Liver (tissue), 9 donors: ENCODE data around the gene COL15A1. TPM values are rescaled to one million over a fixed set of nuclear protein-coding genes. Genes with fewer than 3 reads are reported as not detected.
"Not testable (repeated sequence)": the region's sequence is repeated elsewhere in the genome, so short reads cannot be mapped to it uniquely, and the experiment has no call there.

Source experiments
- DNase-seq: peaks from one replicate; pipeline ENCODE4 v3.0.0-alpha.2; 2017; ENCODE audit warnings: low spot score
- H3K27ac ChIP-seq, 2 donors: one replicate each; pipeline ENCODE4 v1.7.0; 2013; ENCODE audit warnings: inconsistent platforms in 2 of 2, low read length in 2 of 2, control low read depth in 1 of 2, low read depth in 1 of 2, mild to moderate bottlenecking in 1 of 2
- H3K27me3 ChIP-seq, 4 donors: one replicate each; pipeline versions ENCODE4 v1.6.1 to v1.7.0; 2013; ENCODE audit warnings: low read length in 3 of 4, inconsistent platforms in 1 of 4, mild to moderate bottlenecking in 1 of 4, moderate library complexity in 1 of 4; ENCODE audit not compliant: control insufficient read depth in 4 of 4, insufficient read depth in 4 of 4
- H3K36me3 ChIP-seq, 4 donors: one replicate each; pipeline versions ENCODE4 v1.6.1 to v1.7.0; 2013; ENCODE audit warnings: low read length in 3 of 4, mild to moderate bottlenecking in 3 of 4, low read depth in 1 of 4, moderate library complexity in 1 of 4; ENCODE audit not compliant: control insufficient read depth in 4 of 4, insufficient read depth in 3 of 4
- H3K4me1 ChIP-seq, 4 donors: one replicate each; pipeline versions ENCODE4 v1.6.1 to v1.7.0; 2013; ENCODE audit warnings: low read length in 3 of 4, mild to moderate bottlenecking in 3 of 4, moderate library complexity in 1 of 4; ENCODE audit not compliant: control insufficient read depth in 4 of 4, insufficient read depth in 4 of 4
- H3K4me3 ChIP-seq, 3 donors: one replicate each; pipeline versions ENCODE4 v1.6.1 to v1.7.0; 2013; ENCODE audit warnings: low read length in 3 of 3, control low read depth in 1 of 3, low read depth in 1 of 3, mild to moderate bottlenecking in 1 of 3
- H3K9ac ChIP-seq, 2 donors: one replicate each; pipeline ENCODE4 v1.7.0; 2013; ENCODE audit warnings: low read length in 2 of 2, mild to moderate bottlenecking in 2 of 2, moderate library complexity in 2 of 2, control low read depth in 1 of 2, low read depth in 1 of 2
- H3K9me3 ChIP-seq, 4 donors: one replicate each; pipeline versions ENCODE4 v1.6.1 to v1.7.0; 2013; ENCODE audit warnings: low read length in 3 of 4; ENCODE audit not compliant: control insufficient read depth in 4 of 4
- CTCF ChIP-seq: fragments of 150-350 bp; IDR thresholded peaks from 2 replicates; pipeline ENCODE4 v1.5.1; 2017; ENCODE audit warnings: improper control_type of control experiment, low read depth, low read length; ENCODE audit not compliant: missing input control
- EGR1 ChIP-seq, 2 donors: IDR thresholded peaks; 2 replicates each; pipeline ENCODE4 v1.6.1; 2016 to 2018; ENCODE audit warnings: antibody characterized with exemption in 2 of 2, low read depth in 2 of 2
- FOXA2 ChIP-seq: IDR thresholded peaks from 2 replicates; pipeline ENCODE4 v1.6.1; 2016; ENCODE audit warnings: antibody characterized with exemption
- GABPA ChIP-seq, 2 donors: IDR thresholded peaks in 1 of 2; conservative IDR thresholded peaks in 1 of 2; 2 replicates each; pipeline ENCODE4 v1.6.1; 2016; ENCODE audit warnings: antibody characterized with exemption in 2 of 2, mild to moderate bottlenecking in 1 of 2, moderate library complexity in 1 of 2
- HNF4A ChIP-seq, 2 donors: conservative IDR thresholded peaks; 2 replicates each; pipeline ENCODE4 v1.6.1; 2016; ENCODE audit warnings: antibody characterized with exemption in 2 of 2, mild to moderate bottlenecking in 2 of 2
- HNF4G ChIP-seq: IDR thresholded peaks from 2 replicates; pipeline ENCODE4 v1.6.1; 2016; ENCODE audit warnings: antibody characterized with exemption
- JUND ChIP-seq, 2 donors: IDR thresholded peaks; 2 replicates each; pipeline ENCODE4 v1.6.1; 2016; ENCODE audit warnings: antibody characterized with exemption in 2 of 2
- MAX ChIP-seq: IDR thresholded peaks from 2 replicates; pipeline ENCODE4 v1.6.1; 2016; ENCODE audit warnings: antibody characterized with exemption
- NR2F2 ChIP-seq: IDR thresholded peaks from 2 replicates; pipeline ENCODE4 v1.6.1; 2016; ENCODE audit warnings: antibody characterized with exemption
- RAD21 ChIP-seq, 2 donors: IDR thresholded peaks; 2 replicates each; pipeline ENCODE4 v1.6.1; 2016; ENCODE audit warnings: antibody characterized with exemption in 2 of 2, mild to moderate bottlenecking in 2 of 2
- REST ChIP-seq: IDR thresholded peaks from 2 replicates; pipeline ENCODE4 v1.6.1; 2016; ENCODE audit warnings: antibody characterized with exemption, mild to moderate bottlenecking
- RXRA ChIP-seq, 2 donors: IDR thresholded peaks; 2 replicates each; pipeline ENCODE4 v1.6.1; 2017 to 2018; ENCODE audit warnings: antibody characterized with exemption in 2 of 2, mild to moderate bottlenecking in 1 of 2
- SP1 ChIP-seq: IDR thresholded peaks from 2 replicates; pipeline ENCODE4 v1.6.1; 2018; ENCODE audit warnings: antibody characterized with exemption, mild to moderate bottlenecking
- TAF1 ChIP-seq: conservative IDR thresholded peaks from 2 replicates; pipeline ENCODE4 v1.6.1; 2016; ENCODE audit warnings: antibody characterized with exemption, mild to moderate bottlenecking
- ZBTB33 ChIP-seq: IDR thresholded peaks from 2 replicates; pipeline ENCODE4 v1.6.1; 2016; ENCODE audit warnings: antibody characterized with exemption
- WGBS: extraction: QIAGEN DNeasy Blood & Tissue Kit; methylation state at CpG from one replicate; pipeline ENCODE4 v1.1.7; 2013; 5-methylcytosine and 5-hydroxymethylcytosine counted together
- polyA plus RNA-seq, 2 donors: library from polyadenylated mRNA; stranded (reverse) in 1 of 2; unstranded in 1 of 2; fragments of 200-250 nt in 1 of 2; fragments of >200 nt in 1 of 2; fragmentation: Nextera tagmentation in 1 of 2; extraction: Ambion mirVana in 1 of 2; gene quantifications; one replicate each; pipeline versions ENCODE4 v1.2.1 to v1.2.3, GENCODE V29; 2013 to 2015
- total RNA-seq, 2 donors: library from RNA; depleted of rRNA; stranded (reverse); fragments of >200 nt; gene quantifications; one replicate each; pipeline ENCODE4 v1.2.3, GENCODE V29; 2014
- TF ChIP-seq, protein P1 (sequence below): IDR thresholded peaks from 2 replicates; pipeline ENCODE4 v1.6.1; 2016; ENCODE audit warnings: antibody characterized with exemption
- donor health status: healthy.
- donor health status: healthy.
- donor health status: healthy.
- donor health status: healthy.
- donor health status: healthy.

The COL15A1 gene
- total and polyA plus RNA-seq, 4 donors: 0.10 to 0.42 (median 0.24) TPM

- Histone ChIP-seq H3K9ac (no peak overlapping the region), H3K9me3 (no peaks in the 10 kb centered on the region), H3K4me1 (no peaks in the 10 kb centered on the region), H3K36me3 (no peaks in the 10 kb centered on the region), H3K27me3 (no peaks in the 10 kb centered on the region), H3K27ac (no peak overlapping the region), H3K4me3 (no peak overlapping the region)
- no peak for DNase-seq
- WGBS: 84% methylated on average over 1 of the region's 1 CpG
- no peak for TF ChIP-seq HNF4G
- no peak for TF ChIP-seq REST
- TF ChIP-seq RXRA (IDR thresholded peaks at IDR 0.05): no peak
- TF ChIP-seq FOXA2: no peak
- TF ChIP-seq HNF4A (conservative IDR thresholded peaks at IDR 0.05): no peak
- no peak for TF ChIP-seq NR2F2
- no peak for TF ChIP-seq CTCF
- TF ChIP-seq, protein P1, sequence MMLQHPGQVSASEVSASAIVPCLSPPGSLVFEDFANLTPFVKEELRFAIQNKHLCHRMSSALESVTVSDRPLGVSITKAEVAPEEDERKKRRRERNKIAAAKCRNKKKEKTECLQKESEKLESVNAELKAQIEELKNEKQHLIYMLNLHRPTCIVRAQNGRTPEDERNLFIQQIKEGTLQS: no peak
- no peak for TF ChIP-seq ZBTB33
- no peak for TF ChIP-seq MAX
- TF ChIP-seq SP1: no peak
- no peak for TF ChIP-seq GABPA (IDR thresholded peaks at IDR 0.05 in 1 of 2, conservative IDR thresholded peaks at IDR 0.05 in 1 of 2)
- no peak for TF ChIP-seq EGR1 (IDR thresholded peaks at IDR 0.05; ENCODE audit: low read depth in 2 of 2)
- no peak for TF ChIP-seq TAF1
- TF ChIP-seq JUND (IDR thresholded peaks at IDR 0.05): no peak
- TF ChIP-seq RAD21 (IDR thresholded peaks at IDR 0.05): no peak
These were observed 33.8 kb upstream of the COL15A1 start for GRCh38 chr9:98909935-98910334.

DNA sequence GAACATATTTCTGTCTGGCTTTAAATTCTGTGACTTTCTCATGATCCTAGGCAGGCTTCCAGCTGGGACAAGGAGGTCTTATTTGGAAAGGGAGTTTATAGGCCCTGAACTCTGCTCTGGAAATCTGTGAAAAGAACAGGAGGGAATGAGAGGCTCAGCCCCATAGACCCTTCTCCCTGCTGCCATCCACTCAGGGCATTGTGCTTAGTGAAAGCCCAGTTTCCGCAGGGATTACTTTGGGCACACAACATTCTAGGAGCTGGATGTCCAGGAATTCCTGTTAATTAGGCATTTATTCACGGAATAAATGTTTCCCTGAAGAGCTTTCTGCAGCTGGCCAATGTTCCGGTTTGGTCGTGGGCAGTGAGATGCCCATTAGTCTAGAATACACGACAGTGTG, 32.7 kb upstream of the COL15A1 start:
- H3K27ac ChIP-seq: no peak overlapping the region
- 90% methylated on average over 5 of the region's 5 CpGs for WGBS
- no peak for TF ChIP-seq FOXA2
- TF ChIP-seq HNF4A (conservative IDR thresholded peaks at IDR 0.05): no peak
- no peak for TF ChIP-seq TAF1
- TF ChIP-seq SP1: no peak
- no peak for TF ChIP-seq REST
- TF ChIP-seq JUND (IDR thresholded peaks at IDR 0.05): no peak
- TF ChIP-seq, protein P1: no peak
- no peak for TF ChIP-seq NR2F2
- TF ChIP-seq MAX: no peak
- no peak for TF ChIP-seq RXRA (IDR thresholded peaks at IDR 0.05)

GRCh38 chr9:98911738-98912137, 32.0 kb upstream of the COL15A1 start:
- not testable (repeated sequence) for H3K27me3 ChIP-seq, H3K27ac ChIP-seq, H3K36me3 ChIP-seq, H3K4me3 ChIP-seq, H3K9me3 ChIP-seq, DNase-seq, H3K4me1 ChIP-seq, H3K9ac ChIP-seq
- WGBS: 87% methylated on average over 6 of the region's 6 CpGs

More for the DNA sequence above, 32.7 kb upstream of the COL15A1 start:
- Histone ChIP-seq H3K4me3 (no peak overlapping the region), H3K4me1 (no peaks in the 10 kb centered on the region), H3K27me3 (peaks cover 0 to 2% (median 0%) of the 10 kb centered on the region in 4 donors), H3K9ac (no peak overlapping the region), H3K9me3 (no peaks in the 10 kb centered on the region), H3K36me3 (no peaks in the 10 kb centered on the region)
- no peak for DNase-seq
